ENCODE measurements around the gene DDX20.
"Not testable (repeated sequence)": the region's sequence is repeated elsewhere in the genome, so short reads cannot be mapped to it uniquely, and the experiment has no call there.

The DDX20 gene

DNA sequence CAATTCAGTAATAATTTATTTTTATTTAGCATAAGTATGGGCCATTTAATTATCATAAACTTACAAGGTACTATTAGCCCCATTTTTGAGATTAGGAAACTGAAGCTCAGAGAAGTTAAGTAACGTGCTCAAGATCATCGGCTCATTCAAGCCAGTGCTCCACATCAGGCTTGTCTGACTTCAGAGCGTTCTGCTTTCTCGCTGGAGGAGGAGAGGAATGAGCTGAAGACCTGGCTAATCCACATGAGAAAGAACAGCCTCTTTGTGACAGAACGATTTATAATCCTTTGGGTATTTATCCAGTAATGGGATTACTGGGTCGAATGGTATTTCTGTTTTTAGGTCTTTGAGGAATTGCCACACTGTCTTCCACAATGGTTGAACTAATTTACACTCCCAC, 39.7 kb downstream of the DDX20 start:
- no peak for DNase-seq

DNA sequence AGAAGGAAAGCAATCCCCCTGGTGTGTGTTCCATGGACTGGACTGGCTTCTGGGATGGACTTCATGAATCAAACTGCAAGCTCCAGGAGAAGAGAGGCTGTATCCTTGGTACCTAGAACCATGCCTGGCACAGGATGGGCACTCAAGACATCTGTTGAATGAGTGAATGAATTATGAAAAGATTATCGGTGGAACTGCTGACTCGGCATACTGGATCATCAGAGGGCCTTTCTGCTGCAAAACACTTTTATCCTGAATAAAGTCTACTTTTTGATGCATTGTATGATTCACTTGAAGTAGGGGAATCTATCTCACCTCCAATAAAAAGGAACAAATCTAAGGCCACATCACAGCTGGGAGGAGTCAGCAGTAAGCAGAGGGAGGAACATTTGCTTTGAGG, 42.9 kb downstream of the DDX20 start:
- no peak for DNase-seq

DNA sequence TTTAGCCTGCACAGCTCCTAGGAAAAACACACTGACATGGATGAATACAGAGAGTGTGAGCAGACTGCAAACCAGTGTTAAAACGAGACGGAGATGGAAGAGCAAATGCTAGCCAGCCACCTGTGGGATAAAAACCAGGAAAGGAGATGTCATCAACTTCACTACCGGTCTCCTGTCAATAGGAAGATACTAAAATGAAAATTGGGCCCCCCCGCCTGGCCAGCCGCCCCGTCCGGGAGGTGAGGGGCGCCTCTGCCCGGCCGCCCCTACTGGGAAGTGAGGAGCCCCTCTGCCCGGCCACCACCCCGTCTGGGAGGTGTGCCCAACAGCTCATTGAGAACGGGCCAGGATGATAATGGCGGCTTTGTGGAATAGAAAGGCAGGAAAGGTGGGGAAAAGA, 44.0 kb downstream of the DDX20 start:
- DNase-seq, result not testable (repeated sequence)

DNA sequence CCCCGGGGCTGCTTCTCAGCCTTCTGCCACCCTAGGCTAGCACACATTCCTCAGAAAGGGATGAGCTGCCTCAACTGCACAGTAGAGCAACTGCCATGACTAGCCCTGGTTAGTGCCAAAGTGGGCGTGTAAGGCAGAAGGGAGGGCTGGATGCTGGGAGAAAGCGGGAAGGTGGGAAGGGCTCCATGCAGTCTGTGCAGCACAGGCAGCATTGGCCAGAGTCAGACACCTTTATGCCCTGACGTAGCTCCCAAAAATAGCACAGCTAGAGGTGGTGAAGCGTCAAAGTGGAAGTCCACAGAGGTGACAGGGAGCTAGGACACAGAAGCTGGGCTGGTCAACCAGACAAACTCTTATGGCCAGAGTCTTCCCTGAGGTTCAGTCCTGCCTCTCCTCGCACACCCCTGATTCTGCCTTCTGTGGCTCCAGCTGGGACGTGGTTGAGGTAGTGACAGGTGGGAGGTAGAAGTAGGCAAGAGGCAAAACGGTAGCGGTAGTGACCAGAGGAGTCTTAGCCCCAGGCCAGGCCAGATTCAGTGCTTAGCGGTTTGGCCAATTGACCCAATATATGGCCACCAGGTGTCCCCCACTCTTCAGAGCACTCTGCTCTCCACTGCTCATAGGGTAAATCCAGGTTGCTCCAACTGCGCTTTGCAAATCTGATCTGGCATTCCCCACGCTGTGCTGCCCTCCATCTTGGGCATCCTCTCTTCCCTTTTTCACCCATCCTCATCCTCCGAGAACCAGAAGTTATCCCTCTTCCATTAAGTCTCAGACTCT, 45.6 kb downstream of the DDX20 start:
- no peak for DNase-seq

DNA sequence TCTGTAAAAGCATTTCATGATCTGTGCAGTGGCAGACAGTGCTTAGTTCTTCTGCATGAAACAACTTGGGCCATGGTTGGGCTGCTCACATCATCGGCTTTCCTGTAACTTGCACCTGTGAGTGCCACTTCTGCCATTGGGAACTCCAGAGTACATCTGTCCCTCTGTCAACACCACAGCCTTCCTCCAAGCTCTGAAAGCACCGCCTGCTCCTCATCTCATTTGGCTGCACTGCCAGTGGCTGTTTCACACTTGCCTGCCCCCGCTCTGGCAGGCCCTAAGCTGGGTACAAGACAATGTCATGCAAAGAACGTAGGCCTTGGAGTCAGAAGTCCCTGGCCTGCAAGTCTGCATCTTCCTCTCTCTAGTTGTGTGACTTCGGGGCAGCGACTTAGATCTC, 46.4 kb downstream of the DDX20 start:
- no peak for DNase-seq

DNA sequence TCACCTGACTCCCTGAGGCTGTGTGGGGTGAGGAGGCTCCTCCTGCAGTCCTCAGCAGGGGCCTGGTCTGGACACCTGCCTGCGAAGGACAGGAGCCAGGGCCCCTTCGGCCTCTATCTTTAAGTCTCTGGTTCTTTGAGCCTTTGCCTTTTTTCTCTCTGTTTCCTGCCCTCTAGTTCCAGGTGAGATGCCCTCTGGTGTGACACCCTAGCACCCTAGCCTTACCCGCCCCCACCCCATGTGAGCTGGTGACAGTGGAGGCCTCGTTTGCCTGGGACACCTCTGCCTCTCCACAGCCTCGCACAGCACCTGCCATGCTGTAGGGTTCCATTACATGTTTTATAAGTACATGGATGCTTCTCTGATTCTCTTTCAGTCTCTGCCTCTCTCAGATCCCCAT, 47.3 kb downstream of the DDX20 start:
- no peak for DNase-seq

GRCh38 chr1:111803951-111804350, 48.2 kb downstream of the DDX20 start:
- DNase-seq, result no peak

GRCh38 chr1:111804776-111805175, 49.1 kb downstream of the DDX20 start:
- no peak for DNase-seq

DNA sequence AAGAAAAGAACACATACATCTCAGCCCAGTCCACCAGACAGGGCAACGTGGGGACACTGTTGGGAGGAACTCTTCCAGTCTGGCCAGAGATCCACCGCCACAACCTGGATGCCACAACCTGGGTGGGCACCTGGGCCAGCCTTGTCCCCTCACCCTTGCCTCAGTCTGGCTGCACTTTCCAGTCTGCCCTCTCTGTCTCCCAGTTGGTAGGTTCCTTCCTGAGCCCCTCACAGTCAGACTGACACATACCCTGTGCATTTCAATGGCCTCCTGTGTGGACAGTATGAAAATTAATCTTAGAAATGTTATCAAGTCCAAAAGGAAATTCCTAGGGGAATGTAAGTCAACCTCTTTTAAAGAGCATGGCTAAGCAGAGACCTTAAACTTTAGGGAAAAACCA, 49.5 kb downstream of the DDX20 start:
- no peak for DNase-seq

GRCh38 chr1:111811891-111812290, 56.2 kb downstream of the DDX20 start:
- DNase-seq, result no peak

DNA sequence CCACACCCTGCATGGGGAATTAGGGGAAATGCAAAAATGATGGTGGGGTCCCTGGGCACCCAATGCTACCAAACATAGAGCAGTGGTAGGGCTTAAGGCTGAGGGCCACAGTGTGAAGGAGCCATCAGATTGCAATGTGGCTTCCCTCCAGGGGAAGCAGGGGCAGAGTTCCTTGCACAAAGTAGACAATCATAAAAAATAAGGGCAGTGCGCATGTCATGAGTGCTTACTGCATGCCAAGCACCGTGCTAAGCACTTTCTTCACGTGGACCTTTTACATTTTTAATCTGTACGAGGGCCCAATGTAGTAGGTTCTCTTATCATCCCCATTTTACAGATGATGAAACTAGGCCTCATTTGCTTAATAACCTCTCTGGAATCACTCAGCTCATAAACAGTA, 56.6 kb downstream of the DDX20 start:
- DNase-seq, result no peak

- no peak for DNase-seq
These were observed 58.0 kb downstream of the DDX20 start for GRCh38 chr1:111813440-111814304.

DNA sequence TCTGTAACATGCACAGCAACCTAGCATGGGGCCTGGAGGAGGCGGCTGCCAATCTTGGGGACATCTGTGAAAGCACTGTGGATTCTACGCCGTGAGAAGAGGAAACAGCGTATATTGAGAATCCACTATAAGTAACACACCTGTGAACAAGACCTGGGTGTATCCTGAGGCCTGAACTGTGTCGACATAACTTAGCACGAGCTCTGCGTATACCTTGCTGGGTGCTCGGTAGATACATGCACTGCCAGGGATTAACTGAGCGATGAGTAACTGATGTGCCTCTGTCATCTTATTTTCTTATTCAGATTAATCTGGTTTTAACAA, 58.6 kb downstream of the DDX20 start:
- DNase-seq, result no peak

- no peak for DNase-seq
These were observed 58.9 kb downstream of the DDX20 start for GRCh38 chr1:111814642-111815041.
